ENCODE results near the gene PMP22.

The PMP22 gene

GRCh38 chr17:15268461-15268860 lies 3.3 kb upstream of the PMP22 start:
- no peak overlapping the region for H3K4me3 ChIP-seq (ENCODE audit: low read depth, low read length)
- TF ChIP-seq CTCF (IDR thresholded peaks at IDR 0.05; ENCODE audit: low read depth, low read length): no peak

- TF ChIP-seq CTCF (IDR thresholded peaks at IDR 0.05; ENCODE audit: low read depth, low read length): no peak
- no peak overlapping the region for H3K4me3 ChIP-seq (ENCODE audit: low read depth, low read length)
Measured at GRCh38 chr17:15267996-15268395, 2.9 kb upstream of the PMP22 start.

- no peak for TF ChIP-seq CTCF (IDR thresholded peaks at IDR 0.05; ENCODE audit: low read depth, low read length)
- no peak overlapping the region for H3K4me3 ChIP-seq (ENCODE audit: low read depth, low read length)
Measured at GRCh38 chr17:15266325-15267125, 1.4 kb upstream of the PMP22 start.

GRCh38 chr17:15264542-15264941 lies 584 bp downstream of the PMP22 start:
- H3K4me3 ChIP-seq (ENCODE audit: low read depth, low read length): no peak overlapping the region
- no peak for TF ChIP-seq CTCF (IDR thresholded peaks at IDR 0.05; ENCODE audit: low read depth, low read length)

GRCh38 chr17:15263680-15264079 lies 1.4 kb downstream of the PMP22 start:
- TF ChIP-seq CTCF (IDR thresholded peaks at IDR 0.05; ENCODE audit: low read depth, low read length): no peak
- peak overlapping the region; percentile 91 for H3K4me3 ChIP-seq (ENCODE audit: low read depth, low read length)

- TF ChIP-seq CTCF (IDR thresholded peaks at IDR 0.05; ENCODE audit: low read depth, low read length): no peak
- H3K4me3 ChIP-seq (ENCODE audit: low read depth, low read length): peak overlapping the region; percentile 91
Measured at GRCh38 chr17:15263206-15263579, 1.9 kb downstream of the PMP22 start.

- H3K4me3 ChIP-seq (ENCODE audit: low read depth, low read length): peak overlapping the region; percentile 91
Measured at GRCh38 chr17:15262291-15263205, 2.6 kb downstream of the PMP22 start.

More at GRCh38 chr17:15262291-15263205, 2.6 kb downstream of the PMP22 start:
- peak; percentile 34 for TF ChIP-seq CTCF (IDR thresholded peaks at IDR 0.05; ENCODE audit: low read depth, low read length)

Data from WI38 (cell line).